HepG2 (cell line): ENCODE results near the gene SLC19A3. TPM values are rescaled to one million over a fixed set of nuclear protein-coding genes. Genes with fewer than 3 reads are reported as not detected.

Source experiments
- DPF2 ChIP-seq: sonication (generic); formaldehyde crosslinking; IDR thresholded peaks from 2 replicates; pipeline ENCODE4 v1.4.0; 2020; ENCODE audit warnings: mild to moderate bottlenecking, low read depth, missing genetic modification reagents, borderline replicate concordance
- ESRRA ChIP-seq: sonication (generic); formaldehyde crosslinking; IDR thresholded peaks from 2 replicates; pipeline ENCODE4 v1.5.1; 2020; ENCODE audit warnings: mild to moderate bottlenecking, low read depth, missing genetic modification reagents
- FOXO1 ChIP-seq: sonication (generic); formaldehyde crosslinking; IDR thresholded peaks from 2 replicates; pipeline ENCODE4 v1.4.0; 2020; ENCODE audit warnings: missing genetic modification reagents
- PPARG ChIP-seq: conservative IDR thresholded peaks from 2 replicates; pipeline ENCODE4 v1.6.1; 2016; ENCODE audit warnings: missing biosample characterization, missing genetic modification reagents
- RXRB ChIP-seq: IDR thresholded peaks from 2 replicates; pipeline ENCODE4 v1.6.1; 2016; ENCODE audit warnings: borderline replicate concordance, missing genetic modification reagents, missing compliant biosample characterization
- TMF1 ChIP-seq: sonication (generic); formaldehyde crosslinking; IDR thresholded peaks from 2 replicates; pipeline ENCODE4 v1.8.1; 2022; ENCODE audit warnings: low read depth, missing genetic modification reagents
- TRIM24 ChIP-seq: sonication (generic); formaldehyde crosslinking; IDR thresholded peaks from 2 replicates; pipeline ENCODE4 v1.8.0; 2022; ENCODE audit warnings: mild to moderate bottlenecking, missing genetic modification reagents
- XRCC5 ChIP-seq: fragments of 200-400 bp; formaldehyde crosslinking; optimal IDR thresholded peaks from 2 replicates; pipeline ENCODE3; 2017; ENCODE audit warnings: mild to moderate bottlenecking, low read length
- YY1 ChIP-seq: IDR thresholded peaks from 2 replicates; pipeline ENCODE4 v1.6.1; 2011; ENCODE audit warnings: low read length, low read depth, moderate library complexity, mild to moderate bottlenecking; ENCODE audit not compliant: insufficient read depth, insufficient replicate concordance
- ZMYM3 ChIP-seq: sonication (generic); formaldehyde crosslinking; IDR thresholded peaks from 2 replicates; pipeline ENCODE4 v1.5.1; 2020; ENCODE audit warnings: mild to moderate bottlenecking, missing genetic modification reagents
- ZNF282 ChIP-seq: fragments of 450-650 bp; IDR thresholded peaks from 2 replicates; pipeline ENCODE4 v1.6.1; 2018; ENCODE audit not compliant: partially characterized antibody
- ZNF451 ChIP-seq: sonication (generic); formaldehyde crosslinking; IDR thresholded peaks from 2 replicates; pipeline ENCODE4 v1.5.0; 2020; ENCODE audit warnings: mild to moderate bottlenecking, missing genetic modification reagents
- ZNF556 ChIP-seq: sonication (generic); formaldehyde crosslinking; IDR thresholded peaks from 2 replicates; pipeline ENCODE4 v1.4.0; 2020; ENCODE audit warnings: mild to moderate bottlenecking, missing genetic modification reagents, borderline replicate concordance
- ZNF792 ChIP-seq: IDR thresholded peaks from 2 replicates; pipeline ENCODE4 v1.6.1; 2016
- ZSCAN30 ChIP-seq: sonication (generic); formaldehyde crosslinking; IDR thresholded peaks from 2 replicates; pipeline ENCODE4 v1.5.0; 2020; ENCODE audit warnings: mild to moderate bottlenecking, missing genetic modification reagents
- polyA plus RNA-seq, 8 experiments: library from polyadenylated mRNA; depleted of rRNA in 3 of 8; stranded (reverse) in 7 of 8; unstranded in 1 of 8; fragments of >200 nt; fragmentation: Illumina TruSeq in 4 of 8; extraction: Trizol in 4 of 8; gene quantifications; 2 replicates each; pipeline versions ENCODE4 v1.2.1 to v1.2.3, GENCODE V29; 2011 to 2016; ENCODE audit warnings: low read depth in 4 of 8, missing spikeins in 1 of 8, mixed read lengths in 1 of 8; ENCODE audit not compliant: insufficient read depth in 1 of 8
- total RNA-seq, 5 experiments: library from RNA; depleted of rRNA; stranded (reverse); fragments of >200 nt; fragmentation: Illumina TruSeq; extraction: Trizol; gene quantifications; 2 replicates each; pipeline ENCODE4 v1.2.3, GENCODE V29; 2016; ENCODE audit warnings: low read depth in 1 of 5
- TF ChIP-seq, protein P1 (sequence below): sonication (generic); formaldehyde crosslinking; IDR thresholded peaks from 2 replicates; pipeline ENCODE4 v1.5.1; 2020; ENCODE audit warnings: missing genetic modification reagents, mild to moderate bottlenecking, borderline replicate concordance
- TF ChIP-seq, protein P2 (sequence below): IDR thresholded peaks from 2 replicates; pipeline ENCODE4 v1.4.0; 2020; ENCODE audit warnings: mild to moderate bottlenecking, missing genetic modification reagents
- TF ChIP-seq, protein P3 (sequence below): sonication (generic); formaldehyde crosslinking; IDR thresholded peaks from 2 replicates; pipeline ENCODE4 v1.5.0; 2020; ENCODE audit warnings: mild to moderate bottlenecking, missing genetic modification reagents
- TF ChIP-seq, protein P4 (sequence below): sonication (generic); formaldehyde crosslinking; IDR thresholded peaks from 2 replicates; pipeline ENCODE4 v1.9.0; 2022; ENCODE audit warnings: missing genetic modification reagents, mild to moderate bottlenecking, borderline replicate concordance

SLC19A3 gene
- total and polyA plus RNA-seq, 2 of the 13 experiments (the other 11 are each of a cell fraction or from before 2014, with no cell fraction given) = 2.3 to 5.2 TPM

DNA sequence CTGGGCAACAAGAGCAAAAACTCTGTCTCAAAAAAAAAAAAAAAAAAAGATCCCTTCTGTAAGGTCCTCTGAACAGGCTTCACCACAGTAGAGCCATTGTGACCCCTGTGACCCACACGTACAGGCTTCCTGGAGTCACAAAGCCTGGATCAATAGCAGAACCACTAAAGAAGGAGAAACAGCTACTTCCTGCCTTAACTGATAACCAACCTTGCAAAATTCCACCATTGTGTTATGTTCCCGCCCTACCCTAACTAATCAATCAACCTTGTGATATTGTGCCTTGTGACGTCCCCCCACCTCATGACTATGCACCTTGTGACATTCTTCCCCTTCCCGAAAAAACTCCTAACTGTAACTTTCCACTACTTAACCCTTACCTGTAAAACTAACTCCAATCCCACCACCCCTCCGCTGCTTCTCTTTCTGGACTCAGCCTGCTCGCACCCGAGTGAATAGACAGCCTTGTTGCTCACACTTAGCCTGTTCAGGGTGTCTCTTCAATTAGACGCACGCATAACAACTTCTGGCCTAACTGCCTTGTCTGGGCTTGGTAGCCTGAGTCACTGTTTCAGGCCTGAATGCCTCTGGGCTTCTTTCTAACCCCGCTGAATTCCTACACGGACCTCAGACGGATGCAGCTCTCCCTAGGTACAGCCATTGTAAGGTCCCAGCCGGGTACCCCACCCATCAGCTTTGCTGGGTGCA lies 41.7 kb upstream of the SLC19A3 start (continued):
- TF ChIP-seq ZNF451 (CRISPR knock-in tag) = no peak
- peak; percentile 67 for TF ChIP-seq RXRB (CRISPR knock-in tag)
- TF ChIP-seq, protein P1, sequence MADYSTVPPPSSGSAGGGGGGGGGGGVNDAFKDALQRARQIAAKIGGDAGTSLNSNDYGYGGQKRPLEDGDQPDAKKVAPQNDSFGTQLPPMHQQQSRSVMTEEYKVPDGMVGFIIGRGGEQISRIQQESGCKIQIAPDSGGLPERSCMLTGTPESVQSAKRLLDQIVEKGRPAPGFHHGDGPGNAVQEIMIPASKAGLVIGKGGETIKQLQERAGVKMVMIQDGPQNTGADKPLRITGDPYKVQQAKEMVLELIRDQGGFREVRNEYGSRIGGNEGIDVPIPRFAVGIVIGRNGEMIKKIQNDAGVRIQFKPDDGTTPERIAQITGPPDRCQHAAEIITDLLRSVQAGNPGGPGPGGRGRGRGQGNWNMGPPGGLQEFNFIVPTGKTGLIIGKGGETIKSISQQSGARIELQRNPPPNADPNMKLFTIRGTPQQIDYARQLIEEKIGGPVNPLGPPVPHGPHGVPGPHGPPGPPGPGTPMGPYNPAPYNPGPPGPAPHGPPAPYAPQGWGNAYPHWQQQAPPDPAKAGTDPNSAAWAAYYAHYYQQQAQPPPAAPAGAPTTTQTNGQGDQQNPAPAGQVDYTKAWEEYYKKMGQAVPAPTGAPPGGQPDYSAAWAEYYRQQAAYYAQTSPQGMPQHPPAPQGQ (CRISPR knock-in tag) = no peak
- TF ChIP-seq ZSCAN30 (CRISPR knock-in tag) = no peak
- TF ChIP-seq ZMYM3 (CRISPR knock-in tag) = no peak; the same call in 1 of the 2 replicates
- TF ChIP-seq ESRRA (CRISPR knock-in tag) = peak; percentile 77
- no peak for TF ChIP-seq XRCC5
- TF ChIP-seq TRIM24 (CRISPR knock-in tag) = peak; percentile 77; the same call in 1 of the 2 replicates
- no peak for TF ChIP-seq TMF1 (CRISPR knock-in tag)
- 0 out of 2 replicates have a peak, but pooled peaks have one; percentile 37 for TF ChIP-seq PPARG (CRISPR knock-in tag)
- TF ChIP-seq YY1 = peak; percentile 65
- TF ChIP-seq, protein P2, sequence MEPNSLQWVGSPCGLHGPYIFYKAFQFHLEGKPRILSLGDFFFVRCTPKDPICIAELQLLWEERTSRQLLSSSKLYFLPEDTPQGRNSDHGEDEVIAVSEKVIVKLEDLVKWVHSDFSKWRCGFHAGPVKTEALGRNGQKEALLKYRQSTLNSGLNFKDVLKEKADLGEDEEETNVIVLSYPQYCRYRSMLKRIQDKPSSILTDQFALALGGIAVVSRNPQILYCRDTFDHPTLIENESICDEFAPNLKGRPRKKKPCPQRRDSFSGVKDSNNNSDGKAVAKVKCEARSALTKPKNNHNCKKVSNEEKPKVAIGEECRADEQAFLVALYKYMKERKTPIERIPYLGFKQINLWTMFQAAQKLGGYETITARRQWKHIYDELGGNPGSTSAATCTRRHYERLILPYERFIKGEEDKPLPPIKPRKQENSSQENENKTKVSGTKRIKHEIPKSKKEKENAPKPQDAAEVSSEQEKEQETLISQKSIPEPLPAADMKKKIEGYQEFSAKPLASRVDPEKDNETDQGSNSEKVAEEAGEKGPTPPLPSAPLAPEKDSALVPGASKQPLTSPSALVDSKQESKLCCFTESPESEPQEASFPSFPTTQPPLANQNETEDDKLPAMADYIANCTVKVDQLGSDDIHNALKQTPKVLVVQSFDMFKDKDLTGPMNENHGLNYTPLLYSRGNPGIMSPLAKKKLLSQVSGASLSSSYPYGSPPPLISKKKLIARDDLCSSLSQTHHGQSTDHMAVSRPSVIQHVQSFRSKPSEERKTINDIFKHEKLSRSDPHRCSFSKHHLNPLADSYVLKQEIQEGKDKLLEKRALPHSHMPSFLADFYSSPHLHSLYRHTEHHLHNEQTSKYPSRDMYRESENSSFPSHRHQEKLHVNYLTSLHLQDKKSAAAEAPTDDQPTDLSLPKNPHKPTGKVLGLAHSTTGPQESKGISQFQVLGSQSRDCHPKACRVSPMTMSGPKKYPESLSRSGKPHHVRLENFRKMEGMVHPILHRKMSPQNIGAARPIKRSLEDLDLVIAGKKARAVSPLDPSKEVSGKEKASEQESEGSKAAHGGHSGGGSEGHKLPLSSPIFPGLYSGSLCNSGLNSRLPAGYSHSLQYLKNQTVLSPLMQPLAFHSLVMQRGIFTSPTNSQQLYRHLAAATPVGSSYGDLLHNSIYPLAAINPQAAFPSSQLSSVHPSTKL (CRISPR knock-in tag) = peak; percentile 69
- TF ChIP-seq, protein P3, sequence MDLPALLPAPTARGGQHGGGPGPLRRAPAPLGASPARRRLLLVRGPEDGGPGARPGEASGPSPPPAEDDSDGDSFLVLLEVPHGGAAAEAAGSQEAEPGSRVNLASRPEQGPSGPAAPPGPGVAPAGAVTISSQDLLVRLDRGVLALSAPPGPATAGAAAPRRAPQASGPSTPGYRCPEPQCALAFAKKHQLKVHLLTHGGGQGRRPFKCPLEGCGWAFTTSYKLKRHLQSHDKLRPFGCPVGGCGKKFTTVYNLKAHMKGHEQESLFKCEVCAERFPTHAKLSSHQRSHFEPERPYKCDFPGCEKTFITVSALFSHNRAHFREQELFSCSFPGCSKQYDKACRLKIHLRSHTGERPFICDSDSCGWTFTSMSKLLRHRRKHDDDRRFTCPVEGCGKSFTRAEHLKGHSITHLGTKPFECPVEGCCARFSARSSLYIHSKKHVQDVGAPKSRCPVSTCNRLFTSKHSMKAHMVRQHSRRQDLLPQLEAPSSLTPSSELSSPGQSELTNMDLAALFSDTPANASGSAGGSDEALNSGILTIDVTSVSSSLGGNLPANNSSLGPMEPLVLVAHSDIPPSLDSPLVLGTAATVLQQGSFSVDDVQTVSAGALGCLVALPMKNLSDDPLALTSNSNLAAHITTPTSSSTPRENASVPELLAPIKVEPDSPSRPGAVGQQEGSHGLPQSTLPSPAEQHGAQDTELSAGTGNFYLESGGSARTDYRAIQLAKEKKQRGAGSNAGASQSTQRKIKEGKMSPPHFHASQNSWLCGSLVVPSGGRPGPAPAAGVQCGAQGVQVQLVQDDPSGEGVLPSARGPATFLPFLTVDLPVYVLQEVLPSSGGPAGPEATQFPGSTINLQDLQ (CRISPR knock-in tag) = no peak
- TF ChIP-seq, protein P4, sequence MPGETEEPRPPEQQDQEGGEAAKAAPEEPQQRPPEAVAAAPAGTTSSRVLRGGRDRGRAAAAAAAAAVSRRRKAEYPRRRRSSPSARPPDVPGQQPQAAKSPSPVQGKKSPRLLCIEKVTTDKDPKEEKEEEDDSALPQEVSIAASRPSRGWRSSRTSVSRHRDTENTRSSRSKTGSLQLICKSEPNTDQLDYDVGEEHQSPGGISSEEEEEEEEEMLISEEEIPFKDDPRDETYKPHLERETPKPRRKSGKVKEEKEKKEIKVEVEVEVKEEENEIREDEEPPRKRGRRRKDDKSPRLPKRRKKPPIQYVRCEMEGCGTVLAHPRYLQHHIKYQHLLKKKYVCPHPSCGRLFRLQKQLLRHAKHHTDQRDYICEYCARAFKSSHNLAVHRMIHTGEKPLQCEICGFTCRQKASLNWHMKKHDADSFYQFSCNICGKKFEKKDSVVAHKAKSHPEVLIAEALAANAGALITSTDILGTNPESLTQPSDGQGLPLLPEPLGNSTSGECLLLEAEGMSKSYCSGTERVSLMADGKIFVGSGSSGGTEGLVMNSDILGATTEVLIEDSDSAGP (CRISPR knock-in tag) = peak; percentile 37; the same call in 1 of the 2 replicates
- TF ChIP-seq ZNF282 = no peak
- TF ChIP-seq DPF2 (CRISPR knock-in tag) = peak; percentile 44; the same call in 1 of the 2 replicates
- TF ChIP-seq ZNF556 = peak; percentile 51; the same call in 1 of the 2 replicates
- peak; percentile 50; the same call in 1 of the 2 replicates for TF ChIP-seq FOXO1 (CRISPR knock-in tag)
- 0 out of 2 replicates have a peak, but pooled peaks have one; percentile 35 for TF ChIP-seq ZNF792 (CRISPR knock-in tag)
